Keratinocyte (primary cell): ENCODE measurements around the gene TOX2. TPM values are rescaled to one million over a fixed set of nuclear protein-coding genes. Genes with fewer than 3 reads are reported as not detected.

ENCODE experiments used
- DNase-seq: peaks from one replicate; pipeline ENCODE4 v3.0.0-alpha.2; 2011; ENCODE audit warnings: low read depth, missing footprints, low spot score
- FAIRE-seq: peaks from 2 replicates; lab custom pipeline; 2011; peaks lifted over from hg19 to GRCh38; lab: Jason Lieb, UNC
- H2AFZ ChIP-seq: 2 replicates; pipeline ENCODE4 v1.6.0; 2012; ENCODE audit warnings: low read length, control low read depth, inconsistent platforms; ENCODE audit not compliant: control insufficient read depth
- H3K27ac ChIP-seq: 2 replicates; pipeline ENCODE4 v1.5.1; 2011; ENCODE audit warnings: low read length; ENCODE audit not compliant: control insufficient read depth, insufficient read depth
- H3K27me3 ChIP-seq: 3 replicates; pipeline ENCODE4 v1.6.0; 2011; ENCODE audit warnings: low read length; ENCODE audit not compliant: control insufficient read depth, insufficient read depth; ENCODE audit errors: extremely low read depth
- H3K36me3 ChIP-seq, 2 experiments: 2 replicates in 1 of 2; 3 replicates in 1 of 2; pipeline ENCODE4 v1.5.1; 2011; ENCODE audit warnings: low read length in 2 of 2, mild to moderate bottlenecking in 1 of 2; ENCODE audit not compliant: control insufficient read depth in 2 of 2, insufficient read depth in 2 of 2; ENCODE audit errors: extremely low read depth in 1 of 2
- H3K4me1 ChIP-seq: 3 replicates; pipeline ENCODE4 v1.5.1; 2011; ENCODE audit warnings: low read length; ENCODE audit not compliant: control insufficient read depth, insufficient read depth; ENCODE audit errors: extremely low read depth
- H3K4me2 ChIP-seq: 3 replicates; pipeline ENCODE4 v1.6.0; 2011; ENCODE audit warnings: low read depth, low read length; ENCODE audit not compliant: control insufficient read depth, insufficient read depth; ENCODE audit errors: extremely low read depth
- H3K4me3 ChIP-seq, 3 experiments: fragments of 200-600 bp in 1 of 3; sonication (generic) in 1 of 3; 2 replicates in 2 of 3; 3 replicates in 1 of 3; pipeline ENCODE4 v1.5.1; 2011 to 2016; ENCODE audit warnings: low read length in 3 of 3, mild to moderate bottlenecking in 3 of 3, control low read depth in 2 of 3, inconsistent platforms in 1 of 3, low read depth in 1 of 3, mixed read lengths in 1 of 3, mixed run types in 1 of 3, moderate library complexity in 1 of 3; ENCODE audit not compliant: control insufficient read depth in 2 of 3, insufficient read depth in 2 of 3; ENCODE audit errors: extremely low read depth in 1 of 3
- H3K79me2 ChIP-seq: 2 replicates; pipeline ENCODE4 v1.6.0; 2012; ENCODE audit warnings: low read length; ENCODE audit not compliant: control insufficient read depth, insufficient read depth
- H3K9ac ChIP-seq: 3 replicates; pipeline ENCODE4 v1.6.0; 2011; ENCODE audit warnings: low read length; ENCODE audit not compliant: control insufficient read depth, insufficient read depth; ENCODE audit errors: extremely low read depth
- H3K9me1 ChIP-seq: 3 replicates; pipeline ENCODE4 v1.6.0; 2011; ENCODE audit warnings: low read length; ENCODE audit not compliant: control insufficient read depth, insufficient read depth; ENCODE audit errors: extremely low read depth
- H3K9me3 ChIP-seq: 2 replicates; pipeline ENCODE4 v1.5.1; 2012; ENCODE audit warnings: low read depth, low read length; ENCODE audit not compliant: control insufficient read depth
- H4K20me1 ChIP-seq: 3 replicates; pipeline ENCODE4 v1.6.0; 2011; ENCODE audit warnings: low read length; ENCODE audit not compliant: control insufficient read depth, insufficient read depth; ENCODE audit errors: extremely low read depth
- EZH2 ChIP-seq: IDR thresholded peaks from one replicate; pipeline ENCODE4 v1.6.1; 2012; ENCODE audit warnings: inconsistent platforms, mild to moderate bottlenecking, low read length, moderate library complexity
- dilution Hi-C: fragments of 300-500 bp; cut with MboI; formaldehyde crosslinking; loops from one replicate; pipeline ENCODE4 v1.7.0; 2020; ENCODE audit warnings: low sequenced_read_pairs; ENCODE audit not compliant: extremely low pct_ligation_motif_present
- polyA plus RNA-seq, 5 experiments: library from polyadenylated mRNA; depleted of rRNA in 3 of 5; stranded (reverse) in 3 of 5; stranded (forward) in 1 of 5; unstranded in 1 of 5; fragments of >200 nt; gene quantifications; 1 replicate in 1 of 5; 2 replicates in 3 of 5; 3 replicates in 1 of 5; pipeline versions ENCODE4 v1.2.1 to v1.2.3, GENCODE V29; 2011 to 2012; ENCODE audit warnings: missing spikeins in 2 of 5, low read depth in 1 of 5, low replicate concordance in 1 of 5
- TF ChIP-seq, protein P1 (sequence below), 3 experiments: IDR thresholded peaks in 1 of 3; conservative IDR thresholded peaks in 1 of 3; optimal IDR thresholded peaks in 1 of 3; 2 replicates in 2 of 3; 3 replicates in 1 of 3; pipeline versions ENCODE3 to v1.5.1; 2011; ENCODE audit warnings: low read length in 3 of 3, mild to moderate bottlenecking in 3 of 3, moderate library complexity in 2 of 3, control low read depth in 1 of 3, inconsistent platforms in 1 of 3; ENCODE audit not compliant: insufficient read depth in 2 of 3; ENCODE audit errors: extremely low read depth in 1 of 3

TOX2 gene
- polyA plus RNA-seq, 1 donor (not counting 4 experiments of a cell fraction or from before 2014, with no cell fraction given) = 0.20 TPM

DNA sequence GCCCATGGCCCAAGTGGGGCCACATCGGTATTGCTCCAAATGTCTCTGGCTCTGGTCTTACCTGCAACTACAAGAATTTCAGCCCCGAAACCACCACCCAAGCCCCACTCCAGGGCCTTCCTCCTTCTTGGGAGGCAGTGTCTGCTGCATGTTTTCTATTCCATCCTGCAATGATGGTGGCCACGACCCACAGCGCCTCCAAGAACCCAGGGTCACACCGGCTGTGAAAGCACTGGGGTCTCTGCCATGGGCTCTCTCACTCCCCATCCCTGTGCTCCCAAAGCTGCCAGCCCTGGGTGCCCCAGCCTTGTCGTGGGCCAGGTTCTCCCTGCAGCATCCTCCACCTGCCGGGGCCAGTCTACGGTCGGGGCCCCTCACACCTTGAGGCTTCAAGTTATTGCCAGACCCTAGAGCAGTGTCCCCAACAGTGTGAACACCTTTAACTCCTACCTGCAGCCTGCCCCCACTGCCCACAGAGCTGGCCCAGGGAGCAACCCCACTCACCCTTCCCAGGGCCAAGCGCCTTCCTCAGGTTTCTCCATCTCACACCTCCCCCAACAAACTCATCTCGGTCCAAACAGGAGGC, 157.0 kb downstream of the TOX2 start:
- Histone ChIP-seq H3K27ac (no peak overlapping the region), H2AFZ (no peak overlapping the region), H3K4me3 (no peak overlapping the region), H3K4me1 (no peaks in the 10 kb centered on the region), H3K27me3 (peaks cover 24% of the 10 kb centered on the region), H3K4me2 (no peak overlapping the region), H3K9me1 (no peaks in the 10 kb centered on the region), H3K36me3 (no peaks in the 10 kb centered on the region), H3K9ac (no peak overlapping the region), H3K9me3 (no peaks in the 10 kb centered on the region), H4K20me1 (no peaks in the 10 kb centered on the region), H3K79me2 (no peaks in the 10 kb centered on the region)
- TF ChIP-seq EZH2 = no peak
- TF ChIP-seq, protein P1, sequence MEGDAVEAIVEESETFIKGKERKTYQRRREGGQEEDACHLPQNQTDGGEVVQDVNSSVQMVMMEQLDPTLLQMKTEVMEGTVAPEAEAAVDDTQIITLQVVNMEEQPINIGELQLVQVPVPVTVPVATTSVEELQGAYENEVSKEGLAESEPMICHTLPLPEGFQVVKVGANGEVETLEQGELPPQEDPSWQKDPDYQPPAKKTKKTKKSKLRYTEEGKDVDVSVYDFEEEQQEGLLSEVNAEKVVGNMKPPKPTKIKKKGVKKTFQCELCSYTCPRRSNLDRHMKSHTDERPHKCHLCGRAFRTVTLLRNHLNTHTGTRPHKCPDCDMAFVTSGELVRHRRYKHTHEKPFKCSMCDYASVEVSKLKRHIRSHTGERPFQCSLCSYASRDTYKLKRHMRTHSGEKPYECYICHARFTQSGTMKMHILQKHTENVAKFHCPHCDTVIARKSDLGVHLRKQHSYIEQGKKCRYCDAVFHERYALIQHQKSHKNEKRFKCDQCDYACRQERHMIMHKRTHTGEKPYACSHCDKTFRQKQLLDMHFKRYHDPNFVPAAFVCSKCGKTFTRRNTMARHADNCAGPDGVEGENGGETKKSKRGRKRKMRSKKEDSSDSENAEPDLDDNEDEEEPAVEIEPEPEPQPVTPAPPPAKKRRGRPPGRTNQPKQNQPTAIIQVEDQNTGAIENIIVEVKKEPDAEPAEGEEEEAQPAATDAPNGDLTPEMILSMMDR (optimal IDR thresholded peaks at IDR 0.05 in 1 of 3, IDR thresholded peaks at IDR 0.05 in 1 of 3, conservative IDR thresholded peaks at IDR 0.05 in 1 of 3; ENCODE audit: extremely low read depth in 1 of 3, insufficient read depth in 2 of 3, low read length in 3 of 3) = no peak
- no peak for FAIRE-seq
- DNase-seq = no peak
- dilution Hi-C loops = no loop called here

DNA sequence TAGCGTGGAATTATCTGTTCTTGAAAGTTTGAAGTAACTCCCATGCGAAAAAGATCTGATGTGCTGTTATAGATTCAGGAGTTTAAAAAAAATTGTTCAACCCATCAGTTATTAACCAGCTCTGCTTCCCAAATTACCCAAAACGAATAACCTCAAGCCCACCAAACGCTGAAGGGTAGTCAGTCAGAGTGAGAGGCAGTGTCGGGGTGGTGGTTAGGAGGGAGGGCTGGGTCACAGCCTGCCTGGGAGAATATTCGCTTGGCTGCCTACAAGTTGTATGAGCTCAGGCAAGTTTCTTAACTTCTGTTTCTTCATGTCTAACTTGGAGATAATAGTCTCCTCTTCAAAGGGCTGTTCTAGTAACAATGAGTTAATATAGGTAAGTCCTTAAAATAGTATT, 157.7 kb downstream of the TOX2 start:
- Histone ChIP-seq H3K4me2 (no peak overlapping the region), H3K9ac (no peak overlapping the region), H3K4me1 (no peaks in the 10 kb centered on the region), H4K20me1 (no peaks in the 10 kb centered on the region), H3K36me3 (no peaks in the 10 kb centered on the region), H2AFZ (no peak overlapping the region), H3K79me2 (no peaks in the 10 kb centered on the region), H3K4me3 (no peak overlapping the region), H3K27ac (no peak overlapping the region), H3K9me1 (no peaks in the 10 kb centered on the region), H3K9me3 (no peaks in the 10 kb centered on the region), H3K27me3 (peaks cover 23% of the 10 kb centered on the region)
- dilution Hi-C loops = no loop called here
- no peak for FAIRE-seq
- TF ChIP-seq, protein P1 (optimal IDR thresholded peaks at IDR 0.05 in 1 of 3, IDR thresholded peaks at IDR 0.05 in 1 of 3, conservative IDR thresholded peaks at IDR 0.05 in 1 of 3; ENCODE audit: extremely low read depth in 1 of 3, insufficient read depth in 2 of 3, low read length in 3 of 3) = no peak
- no peak for TF ChIP-seq EZH2
- no peak for DNase-seq
